HepG2 (cell line): ENCODE data around the gene B3GAT3. TPM values are rescaled to one million over a fixed set of nuclear protein-coding genes. Genes with fewer than 3 reads are reported as not detected.

ENCODE experiments used
- BRF2 ChIP-seq: sonication (generic); formaldehyde crosslinking; IDR thresholded peaks from 2 replicates; pipeline ENCODE4 v1.8.1; 2022; ENCODE audit warnings: mild to moderate bottlenecking, missing genetic modification reagents
- DPF2 ChIP-seq: sonication (generic); formaldehyde crosslinking; IDR thresholded peaks from 2 replicates; pipeline ENCODE4 v1.4.0; 2020; ENCODE audit warnings: mild to moderate bottlenecking, low read depth, missing genetic modification reagents, borderline replicate concordance
- FOXC1 ChIP-seq: sonication (generic); formaldehyde crosslinking; IDR thresholded peaks from 2 replicates; pipeline ENCODE4 v1.8.0; 2022; ENCODE audit warnings: mild to moderate bottlenecking, missing genetic modification reagents, borderline replicate concordance
- FOXJ3 ChIP-seq: sonication (generic); formaldehyde crosslinking; IDR thresholded peaks from 2 replicates; pipeline ENCODE4 v1.4.0; 2020; ENCODE audit warnings: missing genetic modification reagents, mild to moderate bottlenecking, borderline replicate concordance
- GRHL1 ChIP-seq: sonication (generic); formaldehyde crosslinking; conservative IDR thresholded peaks from 2 replicates; pipeline ENCODE4 v1.8.0; 2022; ENCODE audit warnings: missing genetic modification reagents
- HDAC2 ChIP-seq: sonication (generic); formaldehyde crosslinking; IDR thresholded peaks from 2 replicates; pipeline ENCODE4 v1.4.0; 2020; ENCODE audit warnings: missing genetic modification reagents
- HHEX ChIP-seq: IDR thresholded peaks from 2 replicates; pipeline ENCODE4 v1.6.1; 2016; ENCODE audit warnings: control low read depth
- KMT2A ChIP-seq: sonication (generic); formaldehyde crosslinking; IDR thresholded peaks from 2 replicates; pipeline ENCODE4 v1.4.0; 2020; ENCODE audit warnings: missing genetic modification reagents
- NFKB2 ChIP-seq: sonication (generic); formaldehyde crosslinking; IDR thresholded peaks from 2 replicates; pipeline ENCODE4 v1.4.0; 2020; ENCODE audit warnings: missing genetic modification reagents, borderline replicate concordance
- SIN3B ChIP-seq: fragments of 150-350 bp; IDR thresholded peaks from 2 replicates; pipeline ENCODE4 v1.6.1; 2014; ENCODE audit warnings: low read length
- SMYD3 ChIP-seq: sonication (generic); formaldehyde crosslinking; IDR thresholded peaks from 2 replicates; pipeline ENCODE4 v1.8.1; 2023; ENCODE audit warnings: mild to moderate bottlenecking, missing genetic modification reagents
- TEAD2 ChIP-seq: sonication (generic); formaldehyde crosslinking; IDR thresholded peaks from 2 replicates; pipeline ENCODE4 v1.9.0; 2021; ENCODE audit warnings: missing genetic modification reagents
- ZNF616 ChIP-seq: sonication (generic); formaldehyde crosslinking; IDR thresholded peaks from 2 replicates; pipeline ENCODE4 v1.5.0; 2020; ENCODE audit warnings: low read depth, mild to moderate bottlenecking, missing genetic modification reagents
- ZNF879 ChIP-seq: sonication (generic); formaldehyde crosslinking; IDR thresholded peaks from 2 replicates; pipeline ENCODE4 v1.8.1; 2023; ENCODE audit warnings: missing genetic modification reagents
- polyA plus RNA-seq, 8 experiments: library from polyadenylated mRNA; depleted of rRNA in 3 of 8; stranded (reverse) in 7 of 8; unstranded in 1 of 8; fragments of >200 nt; fragmentation: Illumina TruSeq in 4 of 8; extraction: Trizol in 4 of 8; gene quantifications; 2 replicates each; pipeline versions ENCODE4 v1.2.1 to v1.2.3, GENCODE V29; 2011 to 2016; ENCODE audit warnings: low read depth in 4 of 8, missing spikeins in 1 of 8, mixed read lengths in 1 of 8; ENCODE audit not compliant: insufficient read depth in 1 of 8
- total RNA-seq, 5 experiments: library from RNA; depleted of rRNA; stranded (reverse); fragments of >200 nt; fragmentation: Illumina TruSeq; extraction: Trizol; gene quantifications; 2 replicates each; pipeline ENCODE4 v1.2.3, GENCODE V29; 2016; ENCODE audit warnings: low read depth in 1 of 5
- TF ChIP-seq, protein P1 (sequence below), 2 experiments: sonication (generic) in 1 of 2; formaldehyde crosslinking in 1 of 2; IDR thresholded peaks; 2 replicates each; pipeline versions ENCODE4 v1.6.1 to v1.9.0; 2014 to 2022; ENCODE audit warnings: antibody characterized with exemption in 1 of 2, borderline replicate concordance in 1 of 2, inconsistent platforms in 1 of 2, low read depth in 1 of 2, missing genetic modification reagents in 1 of 2
- TF ChIP-seq, protein P2 (sequence below): fragments of 450-650 bp; IDR thresholded peaks from 2 replicates; pipeline ENCODE4 v1.6.1; 2017; ENCODE audit warnings: mild to moderate bottlenecking

Gene B3GAT3
- total and polyA plus RNA-seq, 2 of the 13 experiments (the other 11 are each of a cell fraction or from before 2014, with no cell fraction given) = 21.3 to 26.1 TPM

DNA sequence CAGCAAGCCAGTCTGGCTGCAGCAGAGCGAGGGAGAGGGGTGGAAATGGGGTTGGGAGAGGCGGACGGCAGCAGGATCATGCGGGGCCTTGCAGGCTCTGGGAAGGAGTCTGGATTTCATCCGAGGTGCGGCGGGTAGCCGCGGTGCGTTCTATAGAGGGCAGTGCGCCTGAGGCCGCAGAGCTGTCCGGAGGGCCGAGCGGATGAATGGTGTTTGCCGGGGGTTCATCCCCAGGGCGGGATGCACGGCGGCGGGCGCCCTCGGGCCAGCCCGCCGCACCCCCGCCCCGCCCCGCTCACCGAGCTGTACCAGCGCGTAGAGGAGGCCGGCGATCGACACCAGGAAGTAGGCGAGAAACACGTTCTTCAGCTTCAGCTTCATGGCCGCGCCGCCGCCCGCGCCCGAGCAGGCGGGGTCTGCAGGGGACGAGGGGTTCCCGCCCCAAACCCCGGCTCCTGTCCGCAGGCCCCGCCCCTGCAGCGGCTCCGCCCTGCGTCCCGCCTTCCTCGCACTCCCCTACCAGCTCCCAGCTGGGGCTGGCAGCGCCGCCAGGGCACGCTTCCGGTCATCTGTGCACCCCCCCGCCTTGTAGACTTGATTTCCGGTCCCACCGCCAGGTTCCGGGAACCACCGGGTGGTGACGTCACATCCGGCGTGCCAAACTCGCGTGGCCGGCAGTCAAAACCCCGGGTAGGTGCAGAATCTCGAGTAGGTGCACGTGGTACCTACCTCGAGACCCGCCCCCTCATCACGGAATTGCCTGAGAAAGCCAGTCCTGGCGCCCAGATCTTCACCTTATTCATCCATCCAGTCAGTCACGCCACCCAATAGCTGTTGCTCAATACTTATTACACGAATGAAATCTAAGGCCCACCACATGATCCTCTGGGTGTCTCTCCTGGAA, at the start of gene B3GAT3 (continued):
- TF ChIP-seq, protein P1, sequence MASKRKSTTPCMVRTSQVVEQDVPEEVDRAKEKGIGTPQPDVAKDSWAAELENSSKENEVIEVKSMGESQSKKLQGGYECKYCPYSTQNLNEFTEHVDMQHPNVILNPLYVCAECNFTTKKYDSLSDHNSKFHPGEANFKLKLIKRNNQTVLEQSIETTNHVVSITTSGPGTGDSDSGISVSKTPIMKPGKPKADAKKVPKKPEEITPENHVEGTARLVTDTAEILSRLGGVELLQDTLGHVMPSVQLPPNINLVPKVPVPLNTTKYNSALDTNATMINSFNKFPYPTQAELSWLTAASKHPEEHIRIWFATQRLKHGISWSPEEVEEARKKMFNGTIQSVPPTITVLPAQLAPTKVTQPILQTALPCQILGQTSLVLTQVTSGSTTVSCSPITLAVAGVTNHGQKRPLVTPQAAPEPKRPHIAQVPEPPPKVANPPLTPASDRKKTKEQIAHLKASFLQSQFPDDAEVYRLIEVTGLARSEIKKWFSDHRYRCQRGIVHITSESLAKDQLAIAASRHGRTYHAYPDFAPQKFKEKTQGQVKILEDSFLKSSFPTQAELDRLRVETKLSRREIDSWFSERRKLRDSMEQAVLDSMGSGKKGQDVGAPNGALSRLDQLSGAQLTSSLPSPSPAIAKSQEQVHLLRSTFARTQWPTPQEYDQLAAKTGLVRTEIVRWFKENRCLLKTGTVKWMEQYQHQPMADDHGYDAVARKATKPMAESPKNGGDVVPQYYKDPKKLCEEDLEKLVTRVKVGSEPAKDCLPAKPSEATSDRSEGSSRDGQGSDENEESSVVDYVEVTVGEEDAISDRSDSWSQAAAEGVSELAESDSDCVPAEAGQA (IDR thresholded peaks at IDR 0.05; ENCODE audit: low read depth) = peak; percentile 84
- TF ChIP-seq, protein P1 (CRISPR knock-in tag; IDR thresholded peaks at IDR 0.05; ENCODE audit: borderline replicate concordance) = peak; percentile 90; the same call in 1 of the 2 replicates
- TF ChIP-seq ZNF616 (CRISPR knock-in tag) (peak; percentile 28; the same call in 1 of the 2 replicates), HDAC2 (peak; percentile 75), HHEX (CRISPR knock-in tag) (no peak), FOXC1 (CRISPR knock-in tag) (peak; percentile 96), SIN3B (peak; percentile 55; the same call in 1 of the 2 replicates), GRHL1 (CRISPR knock-in tag) (no peak), DPF2 (0 out of 2 replicates have a peak, but pooled peaks have one; percentile 26), FOXJ3 (CRISPR knock-in tag) (no peak), BRF2 (CRISPR knock-in tag) (peak; percentile 93), TEAD2 (CRISPR knock-in tag) (no peak), SMYD3 (CRISPR knock-in tag) (0 out of 2 replicates have a peak, but pooled peaks have one; percentile 33), ZNF879 (CRISPR knock-in tag) (no peak), KMT2A (peak; percentile 57; the same call in 1 of the 2 replicates), NFKB2 (CRISPR knock-in tag) (peak; percentile 84; the same call in 1 of the 2 replicates)
- TF ChIP-seq, protein P2, sequence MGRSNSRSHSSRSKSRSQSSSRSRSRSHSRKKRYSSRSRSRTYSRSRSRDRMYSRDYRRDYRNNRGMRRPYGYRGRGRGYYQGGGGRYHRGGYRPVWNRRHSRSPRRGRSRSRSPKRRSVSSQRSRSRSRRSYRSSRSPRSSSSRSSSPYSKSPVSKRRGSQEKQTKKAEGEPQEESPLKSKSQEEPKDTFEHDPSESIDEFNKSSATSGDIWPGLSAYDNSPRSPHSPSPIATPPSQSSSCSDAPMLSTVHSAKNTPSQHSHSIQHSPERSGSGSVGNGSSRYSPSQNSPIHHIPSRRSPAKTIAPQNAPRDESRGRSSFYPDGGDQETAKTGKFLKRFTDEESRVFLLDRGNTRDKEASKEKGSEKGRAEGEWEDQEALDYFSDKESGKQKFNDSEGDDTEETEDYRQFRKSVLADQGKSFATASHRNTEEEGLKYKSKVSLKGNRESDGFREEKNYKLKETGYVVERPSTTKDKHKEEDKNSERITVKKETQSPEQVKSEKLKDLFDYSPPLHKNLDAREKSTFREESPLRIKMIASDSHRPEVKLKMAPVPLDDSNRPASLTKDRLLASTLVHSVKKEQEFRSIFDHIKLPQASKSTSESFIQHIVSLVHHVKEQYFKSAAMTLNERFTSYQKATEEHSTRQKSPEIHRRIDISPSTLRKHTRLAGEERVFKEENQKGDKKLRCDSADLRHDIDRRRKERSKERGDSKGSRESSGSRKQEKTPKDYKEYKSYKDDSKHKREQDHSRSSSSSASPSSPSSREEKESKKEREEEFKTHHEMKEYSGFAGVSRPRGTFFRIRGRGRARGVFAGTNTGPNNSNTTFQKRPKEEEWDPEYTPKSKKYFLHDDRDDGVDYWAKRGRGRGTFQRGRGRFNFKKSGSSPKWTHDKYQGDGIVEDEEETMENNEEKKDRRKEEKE = no peak
